Germinal center (tissue), 1 donor: ENCODE measurements around the gene XK.
"Not testable (repeated sequence)": the region's sequence is repeated elsewhere in the genome, so short reads cannot be mapped to it uniquely, and the experiment has no call there.

Experiments
- DNase-seq: peaks from one replicate; pipeline ENCODE4 v3.0.0; 2012; ENCODE audit warnings: mixed read lengths, low spot score

The XK gene

GRCh38 chrX:37755025-37755424 lies 69.4 kb downstream of the XK start:
- peak; percentile 47 for DNase-seq

- no peak for DNase-seq
Observed at GRCh38 chrX:37757082-37757481, 71.5 kb downstream of the XK start.

GRCh38 chrX:37759351-37759750 lies 73.8 kb downstream of the XK start:
- no peak for DNase-seq

- DNase-seq: no peak
Observed at GRCh38 chrX:37759878-37760418, 74.4 kb downstream of the XK start.

- no peak for DNase-seq
Observed at GRCh38 chrX:37763400-37763799, 77.8 kb downstream of the XK start.

- no peak for DNase-seq
Observed at GRCh38 chrX:37765507-37765906, 79.9 kb downstream of the XK start.

GRCh38 chrX:37767430-37767829 lies 81.8 kb downstream of the XK start:
- no peak for DNase-seq

GRCh38 chrX:37768866-37769265 lies 83.3 kb downstream of the XK start:
- not testable (repeated sequence) for DNase-seq

GRCh38 chrX:37776283-37776986 lies 90.8 kb downstream of the XK start:
- no peak for DNase-seq

- no peak for DNase-seq
Observed at GRCh38 chrX:37776987-37777325, 91.4 kb downstream of the XK start.

- no peak for DNase-seq
Observed at GRCh38 chrX:37779857-37780256, 94.3 kb downstream of the XK start, which contains the start of gene CYBB. Gene CYBB (plus strand): TSS chrX:37780059. CDS start chrX:37780078, 19 bp downstream.

GRCh38 chrX:37781081-37781480 lies 95.5 kb downstream of the XK start:
- no peak for DNase-seq
